T1000 (cell line): Measurements from ENCODE around the gene TMEM30B.

Source experiments
- DNase-seq: peaks from one replicate; lab custom pipeline; 2025; ENCODE audit warnings: mixed read lengths; lab: John Stamatoyannopoulos, UW

The TMEM30B gene

DNA sequence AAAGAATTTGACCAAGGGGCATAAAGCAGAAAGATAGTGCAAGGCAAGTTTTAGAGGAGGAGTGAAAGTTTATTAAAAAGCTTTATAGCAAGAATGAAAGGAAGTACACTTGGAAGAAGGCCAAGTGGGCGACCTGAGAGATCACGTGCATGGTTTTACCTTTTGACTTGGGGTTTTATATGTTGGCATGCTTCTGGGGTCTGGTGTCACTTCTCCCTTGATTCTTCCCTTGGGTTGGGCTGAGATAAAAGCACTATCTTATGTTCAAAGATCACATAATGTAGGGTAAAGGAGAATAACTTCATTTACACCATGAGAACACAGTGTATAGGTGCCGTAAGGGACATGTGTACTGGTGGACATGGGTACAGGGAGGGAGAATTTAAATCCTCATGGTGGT, 17.7 kb upstream of the TMEM30B start:
- DNase-seq: no peak

DNA sequence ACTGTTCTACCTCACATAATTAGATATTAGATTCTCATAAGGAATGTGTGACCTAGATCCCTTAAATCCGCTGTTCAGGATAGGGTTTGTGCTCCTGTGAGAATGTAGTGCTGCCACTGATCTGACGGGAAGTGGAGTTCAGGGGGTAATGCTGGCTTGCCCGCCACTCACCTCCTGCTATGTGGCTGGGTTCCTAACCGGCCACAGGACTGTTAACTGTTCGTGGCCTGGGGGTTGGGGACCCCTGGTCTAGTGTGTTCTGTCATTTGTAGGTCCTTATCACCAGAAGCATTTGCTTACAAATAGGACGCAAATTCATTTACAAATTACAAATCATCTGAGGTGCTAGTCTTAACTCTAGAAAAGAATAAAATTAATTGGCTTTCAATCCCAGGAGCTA, 16.4 kb upstream of the TMEM30B start:
- no peak for DNase-seq

DNA sequence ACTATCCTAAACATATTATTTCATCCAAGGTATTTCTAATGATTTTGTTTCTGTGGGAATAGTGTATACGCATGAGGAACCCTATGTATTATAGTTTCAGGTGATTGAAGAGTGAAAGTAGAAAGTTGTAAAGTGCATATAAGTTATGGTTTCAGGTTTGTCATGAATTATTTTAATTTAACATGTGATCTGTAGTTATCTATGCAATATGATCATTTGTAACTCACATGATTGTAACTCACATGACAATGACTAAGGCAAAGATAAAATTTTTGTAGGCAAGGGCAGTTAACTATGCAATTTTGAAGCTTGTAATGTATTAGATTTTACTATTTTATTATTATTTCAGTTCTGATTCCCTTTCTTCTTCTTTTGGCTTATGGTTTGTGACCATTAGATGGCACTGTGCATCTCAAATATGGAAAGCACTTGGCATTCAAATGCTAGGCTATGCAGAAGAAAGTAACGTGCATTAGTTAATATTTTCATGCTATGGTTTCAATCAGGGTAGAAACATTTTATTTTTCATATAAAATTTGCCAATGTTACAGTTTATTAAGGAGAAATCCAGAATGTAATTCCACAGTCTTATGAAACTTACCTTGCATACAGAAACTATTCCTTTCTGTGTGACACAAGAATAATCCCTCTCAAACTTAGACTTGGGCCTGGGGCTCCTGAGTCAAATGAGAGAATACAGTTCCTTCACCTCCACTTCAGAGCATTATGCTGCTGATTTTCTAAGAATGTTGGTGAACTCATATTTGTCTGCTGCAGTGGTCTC, 15.8 kb upstream of the TMEM30B start:
- DNase-seq: no peak

DNA sequence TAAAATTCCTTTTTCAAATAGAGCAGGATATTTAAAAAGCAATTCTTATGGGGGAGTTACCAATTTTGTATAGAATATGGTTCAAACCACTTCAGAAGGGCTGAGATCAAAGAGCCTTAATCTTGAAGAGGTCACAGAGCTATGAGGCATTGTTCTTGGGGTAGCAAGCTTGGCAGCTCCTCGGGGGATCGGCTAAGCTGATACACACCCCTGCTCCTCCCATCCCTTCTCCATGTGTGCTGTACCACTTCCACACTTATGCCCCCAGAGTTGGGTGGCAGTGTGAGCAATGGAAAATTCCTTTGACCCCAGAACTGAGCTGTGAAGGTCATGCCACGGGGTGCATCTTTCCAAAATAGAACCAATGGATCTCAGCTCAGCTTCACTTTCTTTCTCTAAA, 15.0 kb upstream of the TMEM30B start:
- DNase-seq: no peak

DNA sequence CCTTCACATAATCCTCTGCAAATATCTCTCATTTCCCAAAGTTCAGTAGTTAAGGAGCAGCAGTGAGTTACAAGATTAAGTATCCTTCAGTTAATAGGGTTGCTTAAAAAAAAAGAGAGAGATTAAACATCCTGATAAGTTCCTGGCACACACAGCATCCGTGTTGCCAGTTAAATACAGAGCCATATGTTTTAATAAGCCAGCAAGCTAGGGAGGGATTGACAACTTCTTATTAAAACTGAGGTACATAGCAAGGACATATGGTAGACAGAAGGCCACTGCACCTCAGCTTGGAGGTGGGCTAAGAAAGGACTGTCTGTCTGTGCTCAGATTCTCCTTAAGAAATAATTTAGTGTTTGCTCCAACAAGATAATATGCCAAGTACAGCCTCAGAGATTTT, 9.6 kb upstream of the TMEM30B start:
- DNase-seq: no peak

DNA sequence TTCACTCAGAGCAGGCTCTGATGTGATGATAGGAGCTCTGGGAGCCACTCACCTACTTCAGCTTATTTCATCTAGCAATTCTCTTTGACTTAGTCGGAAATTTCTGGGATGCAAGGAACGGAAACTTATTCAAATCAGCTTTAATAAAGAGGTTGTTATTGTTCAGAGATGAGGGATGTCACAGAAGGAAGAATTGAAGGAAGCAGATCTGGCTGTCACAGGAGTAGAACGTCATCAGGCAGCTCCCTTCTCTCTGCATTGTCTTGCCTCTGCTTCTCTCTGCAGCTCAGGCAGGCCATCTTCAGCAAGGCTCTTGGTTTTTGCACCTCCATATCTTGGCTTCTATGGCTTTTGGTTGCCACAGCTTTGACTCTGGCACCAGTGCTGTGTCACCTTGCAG, 7.6 kb upstream of the TMEM30B start:
- no peak for DNase-seq

DNA sequence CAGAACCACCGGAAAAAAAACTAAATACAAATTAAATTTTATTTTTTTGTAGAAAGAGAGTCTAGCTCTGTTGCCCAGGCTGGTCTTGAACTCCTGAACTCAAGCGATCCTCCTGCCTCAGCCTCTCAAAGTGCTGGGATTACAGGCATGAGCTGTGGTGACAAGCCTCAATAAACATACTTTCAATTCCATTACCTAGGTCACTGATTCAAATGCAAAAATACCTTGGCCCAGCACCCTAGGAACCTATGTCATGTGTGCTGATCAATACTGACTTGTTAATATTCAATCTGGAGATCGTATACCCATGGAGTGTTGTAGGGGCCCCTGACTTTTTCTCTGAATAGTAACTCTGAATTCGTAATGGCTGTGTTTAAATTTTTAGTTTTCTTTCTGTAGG, 7.1 kb upstream of the TMEM30B start:
- DNase-seq: no peak

DNA sequence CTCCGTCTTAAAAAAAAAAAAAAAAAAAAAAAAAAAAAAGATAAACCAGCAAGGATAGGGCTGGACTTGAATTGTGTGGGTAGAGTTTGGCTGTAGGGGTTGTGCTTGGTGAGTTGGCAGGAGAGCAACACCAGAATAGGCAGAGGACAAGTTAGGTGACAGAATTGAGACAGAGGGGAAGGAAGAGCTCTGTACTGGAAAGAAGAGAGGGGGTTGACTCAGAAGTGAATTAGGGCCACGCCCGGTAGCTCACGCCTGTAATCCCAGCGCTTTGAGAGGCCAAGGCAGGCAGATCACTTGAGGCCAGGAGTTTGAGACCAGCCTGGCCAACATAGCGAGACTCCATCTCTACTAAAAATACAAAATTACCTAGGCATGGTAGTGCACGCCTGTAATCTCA, 6.1 kb upstream of the TMEM30B start:
- DNase-seq: no peak

DNA sequence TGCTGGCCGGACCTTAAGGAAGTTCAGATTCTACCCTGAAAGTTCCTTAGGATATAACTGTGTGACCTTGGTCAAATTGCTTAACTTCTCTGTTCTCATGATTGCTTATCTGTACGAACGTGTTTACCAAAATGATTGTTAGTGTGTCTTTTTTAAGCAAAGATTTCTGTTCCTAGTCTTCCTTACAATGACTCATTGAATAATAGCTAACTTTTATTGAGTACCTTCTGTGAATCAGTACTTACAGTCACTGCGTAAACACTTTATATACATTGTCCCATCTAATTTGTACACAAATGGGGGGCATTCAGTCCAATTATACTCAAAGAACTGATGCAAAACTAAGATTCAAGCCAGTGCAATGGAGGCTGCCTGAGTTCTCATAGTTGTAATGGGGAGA, 4.2 kb upstream of the TMEM30B start:
- DNase-seq: no peak

DNA sequence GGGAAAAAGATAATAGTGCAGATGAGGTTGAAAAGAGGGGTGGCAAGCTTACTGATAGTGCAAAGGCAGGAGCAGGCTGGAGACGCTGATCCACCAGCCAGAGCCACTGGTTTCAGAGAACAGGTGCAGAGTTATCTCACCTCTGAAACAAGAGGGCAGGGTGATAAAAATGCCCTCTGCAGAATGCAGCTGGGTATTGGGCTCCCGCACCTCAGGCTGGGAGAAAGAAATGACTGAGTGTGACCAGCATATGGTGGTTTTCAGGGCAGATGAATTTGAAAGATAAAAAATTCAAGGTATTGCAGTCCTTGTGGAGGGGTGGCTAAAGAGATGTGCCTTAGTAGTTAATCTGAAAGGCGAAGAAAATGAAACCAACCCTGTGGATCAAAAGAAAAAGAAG, 2.9 kb upstream of the TMEM30B start:
- no peak for DNase-seq

DNA sequence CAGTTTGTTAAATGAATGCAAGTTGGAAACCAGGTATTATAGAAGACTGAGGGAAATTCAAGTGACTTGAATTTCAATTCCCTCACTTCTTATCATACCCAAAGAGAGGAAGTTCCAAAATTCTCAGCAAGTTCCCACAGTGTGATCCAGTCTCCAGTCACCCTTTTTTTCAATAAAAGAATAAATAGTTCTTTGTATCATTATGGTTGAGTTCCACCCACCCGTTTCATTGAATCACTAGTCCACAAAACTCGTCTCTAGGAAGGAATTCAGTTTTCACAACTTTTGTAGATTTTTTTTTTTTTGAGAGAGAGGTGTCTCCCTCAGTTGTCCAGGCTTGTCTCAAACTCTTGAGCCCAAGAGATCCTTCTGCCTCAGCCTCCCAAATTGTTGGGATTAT, 1.6 kb upstream of the TMEM30B start:
- DNase-seq: no peak

DNA sequence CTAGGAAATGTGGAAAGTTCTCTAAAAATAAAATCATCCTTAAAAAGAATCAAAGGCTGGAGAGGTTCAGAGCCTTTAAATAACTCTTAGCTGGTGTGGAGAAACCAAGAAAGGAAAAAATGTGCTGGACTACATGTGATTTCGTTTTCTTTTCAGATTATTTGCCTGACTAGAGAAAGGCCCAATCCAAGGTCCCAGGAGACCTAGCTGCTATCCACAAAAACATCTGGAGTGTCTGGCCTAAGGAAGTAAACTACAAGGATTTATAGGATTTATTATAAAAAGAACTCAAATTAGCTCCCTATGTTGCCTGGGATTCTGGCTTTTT, 774 bp upstream of the TMEM30B start:
- DNase-seq: no peak

DNA sequence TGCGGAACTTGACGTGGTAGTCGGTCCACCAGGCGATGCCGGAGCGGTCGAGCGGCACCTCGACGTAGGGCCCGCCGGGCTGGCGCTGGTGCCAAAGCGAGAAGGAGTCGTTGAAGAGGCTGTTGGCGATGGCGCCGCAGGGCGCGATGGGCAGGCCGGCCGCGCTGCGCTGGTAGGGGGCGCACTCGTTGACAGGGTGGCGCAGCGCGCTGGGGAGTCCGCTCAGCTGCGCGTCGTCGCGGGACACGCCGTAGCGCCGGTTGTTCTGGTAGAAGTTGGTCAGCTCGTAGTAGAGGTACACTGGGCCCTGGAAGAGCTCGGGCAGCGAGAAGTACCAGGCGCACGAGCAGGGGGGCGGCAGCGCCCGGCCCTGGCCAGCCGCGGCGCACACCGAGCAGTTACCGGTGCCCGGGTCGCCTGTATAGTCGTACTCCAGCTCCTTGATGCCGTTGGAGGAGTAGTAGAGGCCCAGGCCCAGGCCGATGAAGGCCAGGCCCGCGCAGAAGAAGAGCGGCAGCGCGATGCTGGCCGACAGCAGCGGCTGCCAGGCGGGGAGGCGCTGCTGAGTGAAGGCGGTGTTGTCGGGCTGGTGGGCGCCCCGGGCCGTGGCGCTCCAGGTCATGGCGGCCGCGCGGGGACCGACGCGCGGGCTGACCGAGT, 482 bp downstream of the TMEM30B start:
- DNase-seq: no peak

DNA sequence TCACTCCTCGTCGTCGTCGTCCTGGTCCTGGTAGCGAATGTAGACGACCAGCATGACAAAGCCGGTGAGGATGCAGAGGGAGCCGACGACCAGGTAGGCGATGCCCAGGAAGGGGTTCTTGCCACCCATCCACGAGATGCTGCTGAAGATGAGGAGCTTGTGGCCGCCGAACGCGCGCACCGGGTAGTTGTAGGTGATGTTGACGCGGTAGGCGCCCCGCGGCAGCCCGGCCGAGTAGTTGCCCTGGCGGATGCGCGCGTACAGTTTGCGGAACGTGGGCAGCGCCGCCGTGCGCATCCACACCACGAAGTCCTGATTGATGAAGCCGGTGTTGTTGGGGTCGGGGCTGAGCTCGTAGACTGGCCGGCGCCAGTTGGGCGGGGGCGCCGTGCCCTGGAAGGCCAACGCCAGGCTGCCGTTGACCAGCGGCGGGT, 1.0 kb downstream of the TMEM30B start:
- DNase-seq: no peak

DNA sequence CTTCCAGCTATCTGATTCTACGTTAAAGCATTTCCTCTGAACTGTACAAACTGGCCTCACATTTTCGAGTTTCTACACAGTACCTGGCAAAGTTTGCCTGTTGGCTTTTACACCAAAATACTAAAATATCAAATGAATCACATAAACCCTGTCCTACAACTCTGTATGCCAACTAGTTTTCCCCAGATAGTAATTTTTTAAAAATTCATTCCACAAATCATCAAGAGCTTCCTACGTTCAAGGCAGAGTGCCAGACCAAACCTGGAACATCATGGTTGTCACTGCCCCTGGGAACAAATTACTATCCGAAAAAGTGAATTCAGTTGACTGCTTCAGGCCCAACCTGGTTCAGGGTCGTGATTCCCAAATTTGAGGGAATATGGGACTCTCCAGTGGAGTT, 2.1 kb downstream of the TMEM30B start:
- no peak for DNase-seq

DNA sequence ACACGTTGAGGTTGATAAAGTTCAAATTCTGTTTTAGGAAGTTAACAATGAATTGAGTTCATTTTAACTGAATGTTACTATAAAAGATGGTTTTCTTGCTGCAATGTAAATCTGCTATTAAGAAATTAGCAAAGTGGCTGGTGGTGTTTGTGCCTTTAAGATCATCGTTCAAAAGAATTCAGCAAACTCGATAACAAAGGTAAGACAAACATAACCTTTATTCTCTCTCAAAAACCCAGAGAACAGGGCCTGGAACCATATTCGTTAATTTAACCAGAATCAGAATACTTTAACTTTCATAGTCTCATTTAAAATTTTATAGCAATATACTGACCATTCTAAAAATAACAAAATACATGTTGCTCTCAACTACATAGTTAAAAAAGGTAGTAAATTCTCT, 3.4 kb downstream of the TMEM30B start:
- no peak for DNase-seq

DNA sequence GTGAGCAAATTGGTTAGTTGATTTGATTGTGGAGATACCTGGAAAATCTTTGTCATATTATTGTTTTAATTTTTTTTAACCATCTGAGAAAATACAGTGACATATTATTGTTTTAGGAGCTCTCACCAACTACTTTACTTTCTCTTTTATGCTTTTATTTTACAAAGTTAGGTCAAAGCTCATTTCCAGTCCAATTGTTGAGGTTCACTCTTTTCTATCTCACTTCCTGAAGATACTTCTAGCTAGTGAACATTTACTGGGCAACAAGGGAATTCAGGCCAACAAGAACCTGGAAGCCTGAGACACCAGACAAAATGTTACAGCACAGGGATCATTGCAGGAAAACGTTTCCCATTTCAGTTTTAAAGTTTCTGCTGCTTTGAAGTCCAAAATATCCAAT, 3.9 kb downstream of the TMEM30B start:
- DNase-seq: no peak

DNA sequence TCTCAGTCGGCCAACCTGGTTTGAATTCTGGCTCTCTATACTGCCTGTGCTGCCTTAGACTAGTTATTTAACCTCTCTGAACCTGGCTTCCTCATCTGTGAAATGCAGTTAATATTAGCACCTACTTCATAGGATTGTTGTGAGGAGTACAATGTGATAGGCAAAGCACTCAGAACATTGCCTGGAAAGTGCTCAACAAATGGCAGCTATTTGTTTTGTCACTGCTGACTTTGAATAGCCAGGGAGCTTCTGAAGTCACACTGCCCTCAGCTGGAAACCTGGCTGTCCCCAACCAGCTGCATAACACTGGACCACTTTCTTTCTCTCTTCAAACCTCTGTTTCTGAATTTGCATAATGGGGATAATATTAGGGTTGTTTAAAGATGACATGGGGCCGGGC, 9.6 kb downstream of the TMEM30B start:
- DNase-seq: no peak

DNA sequence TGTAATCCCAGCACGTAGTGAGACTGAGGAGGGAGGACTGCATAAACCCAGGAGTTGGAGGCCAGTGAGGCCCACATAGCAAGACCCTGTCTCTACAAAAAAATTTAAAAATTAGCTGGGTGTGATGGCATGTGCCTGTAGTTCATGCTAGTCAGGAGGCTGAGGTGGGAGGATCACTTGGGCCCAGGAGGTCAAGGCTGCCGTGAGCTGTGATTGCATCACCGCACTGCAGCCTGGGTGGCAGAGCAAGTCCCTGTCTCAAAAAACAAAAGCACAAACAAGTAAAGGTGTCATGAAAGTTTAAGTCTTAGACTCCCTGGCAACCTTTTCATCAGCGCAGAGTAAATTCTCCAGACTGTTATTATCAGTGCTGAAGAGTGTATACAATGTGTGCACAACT, 10.4 kb downstream of the TMEM30B start:
- DNase-seq: no peak

DNA sequence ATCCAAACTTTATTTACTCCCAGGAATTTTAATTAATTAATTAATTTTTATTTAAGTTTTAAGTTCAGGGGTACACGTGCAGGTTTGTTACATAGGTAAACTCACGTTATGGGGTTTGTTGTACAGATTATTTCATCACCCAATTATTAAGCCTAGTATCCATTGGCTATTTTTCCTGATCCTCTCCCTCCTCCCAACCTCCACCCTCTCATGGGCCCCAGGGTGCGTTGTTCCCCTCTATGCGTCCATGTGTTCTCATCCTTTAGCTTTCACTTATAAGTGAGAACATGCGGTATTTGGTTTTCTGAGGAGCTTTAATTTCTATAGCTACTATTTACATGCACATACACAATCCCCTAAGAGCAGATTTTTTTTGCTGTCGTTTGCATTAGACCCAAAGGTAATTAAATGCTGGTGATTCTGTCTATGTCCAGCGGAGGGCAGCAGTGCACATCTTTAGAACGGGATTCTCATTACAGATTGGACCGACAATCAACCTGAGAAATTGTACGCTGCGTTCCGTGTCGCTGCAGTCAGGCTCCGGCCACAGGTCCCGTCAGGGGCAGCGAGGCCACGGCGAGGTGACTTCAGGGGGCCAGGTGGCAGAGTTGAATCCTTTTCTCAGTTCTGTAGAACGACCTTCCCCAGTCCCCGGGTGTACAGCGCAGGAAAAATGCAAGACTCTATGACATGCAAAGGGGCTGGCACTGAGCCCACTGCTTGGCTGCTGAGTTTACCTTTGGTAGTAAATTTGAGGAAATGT, 11.6 kb downstream of the TMEM30B start:
- DNase-seq: peak; percentile 51

DNA sequence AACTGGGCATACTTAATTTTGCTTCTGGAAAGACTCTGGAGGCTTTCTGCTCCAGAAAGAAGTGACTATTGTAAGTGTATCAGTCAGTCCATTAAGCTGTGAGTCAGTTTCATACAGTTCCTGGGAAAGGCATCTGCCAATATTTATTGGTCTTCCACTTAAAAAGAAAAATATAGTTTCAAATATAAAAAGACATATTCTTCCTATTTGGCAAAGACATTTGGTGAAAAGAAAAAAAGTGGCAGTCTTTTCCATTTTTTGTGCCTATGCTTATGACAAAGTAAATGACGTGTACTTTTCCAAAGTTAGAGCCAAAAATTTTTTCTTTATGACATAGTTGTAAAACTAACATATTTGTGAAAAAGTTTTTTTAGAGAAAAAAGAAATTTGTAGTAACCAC, 12.3 kb downstream of the TMEM30B start:
- no peak for DNase-seq

DNA sequence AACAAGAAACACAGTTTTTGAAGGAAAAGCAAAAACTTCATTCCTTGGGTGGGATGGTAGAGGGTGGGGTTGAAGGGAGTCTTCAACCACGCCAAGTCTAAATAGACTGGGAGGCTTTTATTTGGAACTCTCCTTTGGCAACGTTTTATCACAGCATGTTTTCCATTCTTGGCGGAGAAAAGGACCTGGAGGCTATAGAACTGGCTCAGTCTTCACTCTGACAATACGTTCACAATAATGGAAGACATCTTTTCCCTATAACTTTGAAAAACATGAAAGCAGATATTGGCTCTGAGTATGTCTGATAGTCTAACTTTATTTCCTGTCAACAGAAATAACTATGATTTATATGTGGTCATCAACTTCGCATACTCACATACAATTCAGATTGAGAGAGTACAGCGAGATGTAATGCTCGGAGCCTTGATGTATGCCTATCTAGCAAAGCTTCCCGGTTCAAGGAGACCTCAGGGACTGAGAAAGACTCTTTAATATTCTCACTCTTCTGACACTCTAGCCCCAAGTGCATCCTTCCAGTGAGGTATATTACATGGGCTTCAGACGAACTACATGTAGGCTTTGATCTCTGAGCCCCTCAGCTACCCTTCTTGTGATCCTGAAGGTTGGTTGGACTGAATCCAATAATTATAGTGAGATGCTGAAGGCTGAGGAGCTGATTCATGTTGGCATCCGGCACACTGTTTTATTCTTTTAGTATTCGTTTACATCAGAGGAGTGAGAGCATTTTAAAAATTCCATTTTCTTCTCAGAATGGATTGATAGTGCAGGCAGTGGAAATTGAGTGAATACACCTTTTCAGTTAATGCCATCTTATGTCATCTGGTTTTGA, 14.0 kb downstream of the TMEM30B start:
- DNase-seq: no peak
